Fibroblast of gingiva (primary cell): Measurements from ENCODE around the gene AGA.

Source experiments
- DNase-seq: peaks from one replicate; pipeline ENCODE4 v3.0.0-alpha.2; 2011; ENCODE audit warnings: low read depth

The AGA gene

DNA sequence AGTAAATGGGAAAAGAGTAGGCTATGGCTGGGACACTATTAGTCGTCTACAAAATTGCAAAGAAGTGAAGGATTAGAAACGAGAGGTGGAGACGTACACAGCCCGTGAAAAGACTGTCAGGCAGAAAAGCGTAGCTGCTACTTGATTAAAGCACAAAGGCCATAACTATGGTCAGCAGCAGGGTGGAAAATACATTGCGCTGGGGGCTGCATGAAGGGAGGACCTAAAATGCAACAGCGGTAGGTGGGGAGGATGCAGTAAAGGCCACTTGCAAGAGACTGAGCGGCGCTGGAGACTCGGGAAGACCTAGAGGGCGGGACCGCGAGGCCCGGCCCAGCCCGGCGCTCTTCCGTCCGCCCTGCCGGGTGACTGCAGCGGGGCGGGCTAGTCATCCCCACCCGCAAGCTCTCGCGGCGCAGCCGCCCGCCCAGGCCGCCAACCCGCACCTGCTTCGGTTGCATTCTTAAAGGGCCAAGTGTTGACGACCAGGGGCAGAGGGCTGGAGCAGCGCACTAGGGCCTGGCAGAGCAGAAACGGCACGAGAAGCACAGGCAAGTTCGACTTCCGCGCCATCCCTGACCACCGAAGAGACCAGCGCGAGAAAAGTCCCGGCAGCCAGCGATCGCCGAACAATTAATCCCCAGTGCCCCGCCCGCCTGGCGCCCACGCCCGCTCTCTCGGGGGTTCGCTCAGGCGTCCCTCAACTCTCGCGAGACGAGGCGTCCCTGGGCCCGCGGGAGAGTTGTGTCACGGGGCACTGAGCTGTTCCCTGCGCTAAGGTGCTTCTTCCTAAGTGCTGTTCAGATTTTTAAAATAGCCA, at the start of gene AGA:
AGA (minus strand) TSS at position 635 of the 820 bp plus-strand sequence; CDS start at position 573, 62 bp downstream.
- peak; percentile 94 for DNase-seq

DNA sequence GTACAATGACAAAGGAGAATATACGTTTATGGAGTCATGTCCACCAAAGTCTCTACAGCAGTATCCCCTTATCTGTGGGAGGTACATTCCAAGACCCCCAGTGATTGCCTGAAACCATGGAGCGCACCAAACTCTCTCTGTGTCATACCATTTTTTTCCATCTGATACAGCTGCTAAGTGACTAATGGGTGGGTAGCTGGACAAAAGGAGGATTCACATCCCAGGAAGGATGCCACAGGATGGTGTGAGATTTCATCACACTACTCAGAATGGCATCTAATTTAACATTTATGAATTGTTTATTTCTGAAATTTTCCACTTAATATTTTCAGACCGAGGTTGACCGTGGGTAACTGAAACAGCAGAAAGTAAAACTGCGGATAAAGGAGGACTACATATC, 49.8 kb upstream of the AGA start:
- DNase-seq = no peak

- DNase-seq = no peak
Measured at GRCh38 chr4:177490769-177491168, 48.5 kb upstream of the AGA start.

- DNase-seq = no peak
Measured at GRCh38 chr4:177489471-177490246, 47.4 kb upstream of the AGA start.

DNA sequence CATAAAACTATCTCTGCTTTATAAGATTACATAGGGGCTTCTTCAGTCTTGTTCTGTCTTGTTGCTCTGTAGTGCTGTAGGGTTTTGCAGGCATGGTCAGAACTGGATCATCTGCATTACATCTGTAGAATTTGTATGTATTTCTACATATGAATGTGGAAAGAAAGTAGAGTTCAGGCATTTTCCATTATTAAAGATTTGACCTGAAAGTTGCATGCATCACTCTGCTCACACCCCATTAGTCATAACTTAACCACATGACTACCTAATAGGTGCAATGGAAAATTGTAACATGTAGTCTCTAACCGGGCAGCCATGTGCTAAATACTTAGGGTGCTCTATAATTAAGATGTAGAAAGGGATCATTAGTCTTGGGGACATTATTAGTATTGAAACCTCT, 45.7 kb upstream of the AGA start:
- DNase-seq = no peak

GRCh38 chr4:177485528-177485927, 43.3 kb upstream of the AGA start:
- DNase-seq = peak; percentile 19

DNA sequence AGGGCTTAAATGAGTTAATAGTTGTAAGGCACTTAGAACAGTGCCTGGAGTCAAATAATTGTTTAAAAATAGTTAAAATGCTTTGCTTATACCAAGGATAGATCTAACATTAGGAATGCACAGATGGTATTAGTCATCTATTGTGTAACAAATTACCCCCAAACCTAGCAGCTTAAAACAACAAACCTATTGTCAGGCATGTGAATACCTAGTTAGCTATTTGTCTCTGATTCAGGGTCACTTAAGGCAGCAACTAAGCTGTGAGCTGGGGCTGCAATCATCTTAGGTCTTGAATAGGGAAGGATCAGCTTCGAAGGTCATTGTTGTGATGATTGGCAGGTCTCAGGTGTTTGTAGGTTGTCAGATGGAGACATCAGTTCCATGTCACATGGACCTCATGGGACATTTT, 42.4 kb upstream of the AGA start:
- peak; percentile 82 for DNase-seq

DNA sequence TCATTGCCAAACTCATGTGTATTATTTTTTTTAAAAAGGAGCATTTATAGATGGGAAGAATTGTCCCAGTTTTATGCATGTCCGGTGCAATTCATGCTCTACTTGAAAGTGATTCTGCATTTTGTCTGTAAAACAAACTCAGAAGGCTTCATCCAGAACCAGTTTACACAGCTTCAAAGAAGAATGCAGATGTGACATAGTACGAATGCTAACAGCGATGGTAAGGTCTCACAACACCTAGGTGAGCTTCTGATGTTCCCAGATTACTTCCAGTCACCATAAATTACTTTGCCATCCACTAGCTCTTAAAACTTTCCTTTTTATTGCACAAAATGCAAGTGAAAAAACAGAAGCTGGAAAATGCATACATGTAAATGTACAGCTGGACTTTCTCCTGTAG, 41.5 kb upstream of the AGA start:
- DNase-seq = no peak

- DNase-seq = no peak
Measured at GRCh38 chr4:177483271-177483670, 41.0 kb upstream of the AGA start.

DNA sequence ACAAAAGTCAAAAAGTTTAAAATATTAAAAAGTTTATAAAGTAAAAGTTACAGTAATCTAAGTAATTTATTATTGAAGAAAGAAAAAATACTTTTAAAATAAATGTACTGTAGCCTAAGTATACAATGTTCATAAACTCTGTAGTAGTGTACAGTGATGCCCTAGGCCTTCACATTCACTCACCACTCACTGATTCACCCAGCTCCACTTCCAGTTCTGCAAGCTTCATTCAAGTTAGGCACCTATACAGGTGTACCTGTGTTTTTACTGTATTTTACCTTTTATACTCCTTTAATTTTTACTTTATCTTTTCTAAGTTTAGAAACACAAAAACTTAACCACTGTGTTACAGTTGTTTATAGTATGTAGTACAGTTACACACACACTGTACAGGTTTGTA, 40.1 kb upstream of the AGA start:
- no peak for DNase-seq

GRCh38 chr4:177480795-177481194, 38.6 kb upstream of the AGA start:
- DNase-seq = no peak

DNA sequence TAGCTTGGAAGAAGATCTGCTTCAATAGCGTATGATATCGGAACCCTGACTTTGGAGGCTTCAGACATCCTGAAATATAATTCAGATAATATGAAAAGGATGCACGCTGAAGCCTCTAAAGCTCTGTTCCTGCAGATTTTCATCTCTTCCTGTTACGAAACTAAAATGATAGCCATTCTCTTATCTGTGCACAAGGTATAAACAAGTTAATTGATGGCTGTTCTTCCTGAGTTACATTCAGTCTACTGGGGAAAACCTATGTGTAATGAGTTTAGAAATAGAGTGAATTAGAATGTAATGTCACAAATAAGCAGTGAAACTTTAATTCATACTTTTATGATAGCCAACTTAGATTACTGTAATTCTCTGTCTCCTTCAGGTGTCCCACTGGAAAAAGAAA, 36.8 kb upstream of the AGA start:
- no peak for DNase-seq

- no peak for DNase-seq
Measured at GRCh38 chr4:177478496-177478895, 36.3 kb upstream of the AGA start.

DNA sequence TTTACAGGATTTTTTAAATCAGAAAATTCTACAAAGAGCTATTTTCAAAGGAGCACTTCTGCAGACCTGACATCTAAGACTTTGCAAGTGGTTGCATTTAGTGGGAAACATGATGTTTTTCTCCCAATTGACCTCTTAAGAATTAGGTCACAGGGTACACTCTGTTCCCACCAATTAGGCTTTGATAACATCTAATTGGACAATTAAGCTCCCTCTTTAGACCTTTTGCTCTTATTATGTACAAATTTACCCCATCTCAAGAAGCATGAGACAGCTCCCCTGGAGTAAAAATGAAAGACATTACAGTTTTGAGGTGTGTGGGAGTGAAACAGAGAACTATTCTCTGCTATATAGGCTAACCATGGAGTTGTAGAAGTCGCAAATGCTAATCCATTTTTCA, 31.8 kb upstream of the AGA start:
- no peak for DNase-seq

DNA sequence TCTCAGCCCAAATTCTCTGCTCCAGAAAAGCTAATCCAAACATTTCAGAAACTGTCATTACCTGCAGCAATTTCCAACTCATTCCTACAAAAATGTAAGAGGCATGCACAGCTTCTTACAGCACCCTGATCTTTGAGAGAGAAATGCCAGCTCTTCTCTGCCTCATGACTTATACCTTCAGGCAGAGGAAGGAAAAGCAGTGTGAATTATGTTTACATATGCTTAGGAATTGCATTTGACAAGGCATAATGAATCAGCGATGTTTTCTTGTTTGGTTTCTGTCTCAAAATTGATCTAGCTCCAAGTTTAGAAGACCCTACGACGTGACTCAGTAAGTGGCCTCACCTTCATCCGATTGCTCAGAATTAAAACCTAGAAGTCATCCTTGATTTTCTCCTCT, 21.8 kb upstream of the AGA start:
- no peak for DNase-seq

GRCh38 chr4:177461606-177462005, 19.4 kb upstream of the AGA start:
- DNase-seq = no peak

GRCh38 chr4:177460460-177460859, 18.2 kb upstream of the AGA start:
- DNase-seq = no peak

GRCh38 chr4:177455561-177455970, 13.3 kb upstream of the AGA start:
- DNase-seq = no peak

- no peak for DNase-seq
Measured at GRCh38 chr4:177453116-177453515, 10.9 kb upstream of the AGA start.

DNA sequence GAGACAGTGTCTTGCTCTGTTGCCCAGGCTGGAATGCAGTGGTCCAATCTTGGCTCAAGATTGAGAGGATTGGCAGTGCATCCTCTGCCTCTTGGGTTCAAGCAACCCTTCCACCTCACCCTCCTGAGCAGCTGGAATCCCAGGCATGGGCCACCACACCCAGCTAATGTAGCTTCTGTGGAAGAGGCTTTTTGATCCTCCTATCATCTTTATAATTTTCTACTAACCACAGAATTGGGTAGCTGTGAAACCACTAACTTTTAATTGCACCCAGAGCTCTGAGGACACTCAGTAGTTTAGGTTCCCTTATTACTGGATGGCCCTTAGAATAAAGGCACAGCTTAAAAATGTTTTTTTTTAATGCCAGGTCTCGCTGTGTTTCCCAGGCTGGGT, 8.9 kb upstream of the AGA start:
- no peak for DNase-seq

DNA sequence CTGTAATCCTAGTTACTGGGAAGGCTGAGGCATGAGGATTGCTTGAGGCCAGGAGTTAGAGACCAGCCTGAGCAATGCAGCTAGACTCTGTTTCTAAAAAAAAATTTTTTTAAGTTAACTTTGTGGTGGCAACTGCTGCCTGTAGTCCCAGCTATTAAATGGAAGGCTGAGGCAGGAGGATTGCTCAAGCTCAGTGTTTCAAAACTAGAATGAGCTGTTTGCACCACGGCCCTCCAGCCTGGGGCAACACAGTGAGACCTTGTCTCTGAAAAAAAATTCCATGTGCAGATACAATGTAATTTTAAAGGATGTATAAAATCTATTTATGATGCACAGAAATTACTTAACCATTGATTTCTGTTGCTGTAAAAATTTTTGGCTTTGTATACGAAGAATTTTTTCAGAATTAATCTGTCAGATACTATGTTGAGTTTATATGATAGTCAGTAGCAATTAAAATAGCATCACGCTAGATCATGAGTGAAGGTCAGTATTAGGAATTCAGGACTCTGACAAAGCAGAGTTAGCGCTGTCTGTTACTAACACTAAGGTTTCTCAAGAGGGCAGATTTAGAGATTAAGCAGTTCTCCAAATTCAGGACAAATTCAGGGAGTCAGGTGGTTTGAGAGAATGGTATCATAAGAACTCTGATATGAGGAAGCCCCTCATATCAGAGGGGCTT, 8.3 kb upstream of the AGA start:
- DNase-seq = peak; percentile 57

GRCh38 chr4:177448850-177449249, 6.6 kb upstream of the AGA start:
- DNase-seq = peak; percentile 76
